NCI-H1417 (cell line): ENCODE measurements around the gene MRPS16.

Source experiments
- DNase-seq, 3 experiments: peaks; one replicate each; lab custom pipeline; 2025; lab: John Stamatoyannopoulos, UW

MRPS16 gene

GRCh38 chr10:73239908-73240307 lies 12.5 kb downstream of the MRPS16 start:
- no peak for DNase-seq

GRCh38 chr10:73238990-73239566 lies 13.4 kb downstream of the MRPS16 start:
- DNase-seq: no peak

- no peak for DNase-seq
Measured at GRCh38 chr10:73234695-73235094, 17.7 kb downstream of the MRPS16 start.

GRCh38 chr10:73233883-73234282 lies 18.6 kb downstream of the MRPS16 start:
- DNase-seq: no peak

- DNase-seq: no peak
Measured at GRCh38 chr10:73232887-73233286, 19.6 kb downstream of the MRPS16 start.

- DNase-seq: no peak
Measured at GRCh38 chr10:73229567-73229966, 22.9 kb downstream of the MRPS16 start.

- DNase-seq: no peak
Measured at GRCh38 chr10:73228247-73228646, 24.2 kb downstream of the MRPS16 start.

- DNase-seq: no peak
Measured at GRCh38 chr10:73226663-73227062, 25.8 kb downstream of the MRPS16 start.

- no peak for DNase-seq
Measured at GRCh38 chr10:73225518-73225917, 26.9 kb downstream of the MRPS16 start.

- DNase-seq: no peak
Measured at GRCh38 chr10:73220989-73221388, 31.5 kb downstream of the MRPS16 start.

- DNase-seq: no peak
Measured at GRCh38 chr10:73219384-73219783, 33.1 kb downstream of the MRPS16 start.

- peak in 1 of 3 experiments; percentile 4 for DNase-seq
Measured at GRCh38 chr10:73218431-73219191, 33.8 kb downstream of the MRPS16 start.

- no peak for DNase-seq
Measured at GRCh38 chr10:73217628-73218027, 34.8 kb downstream of the MRPS16 start.

- no peak for DNase-seq
Measured at GRCh38 chr10:73215749-73216148, 36.7 kb downstream of the MRPS16 start.

- no peak for DNase-seq
Measured at GRCh38 chr10:73211106-73211811, 41.2 kb downstream of the MRPS16 start.

GRCh38 chr10:73210395-73211105 lies 41.9 kb downstream of the MRPS16 start:
- no peak for DNase-seq

- no peak for DNase-seq
Measured at GRCh38 chr10:73209705-73210104, 42.7 kb downstream of the MRPS16 start.

GRCh38 chr10:73207883-73208282 lies 44.6 kb downstream of the MRPS16 start:
- no peak for DNase-seq

GRCh38 chr10:73206385-73206784 lies 46.1 kb downstream of the MRPS16 start:
- DNase-seq: no peak

GRCh38 chr10:73205890-73206289 lies 46.6 kb downstream of the MRPS16 start:
- no peak for DNase-seq

- DNase-seq: no peak
Measured at GRCh38 chr10:73205081-73205480, 47.4 kb downstream of the MRPS16 start.
